Upper lobe of left lung (tissue), 6 donors: ENCODE measurements around the gene KMT2D. TPM values are rescaled to one million over a fixed set of nuclear protein-coding genes. Genes with fewer than 3 reads are reported as not detected.

Experiments used
- ATAC-seq, 2 donors: fragments of 200-7000 bp; cut with Tn5 transposase; one replicate each; pipeline ENCODE4 v1.9.1; 2022; ENCODE audit warnings: mild to moderate bottlenecking in 2 of 2, moderate library complexity in 2 of 2; ENCODE audit not compliant: low FRiP score in 2 of 2
- DNase-seq, 2 donors: peaks; one replicate each; pipeline ENCODE4 v3.0.0-alpha.2; 2019 to 2020
- H3K27ac ChIP-seq, 4 donors: fragments of 200-600 bp; sonication (generic); one replicate each; pipeline ENCODE4 v1.5.1; 2016 to 2019
- H3K27me3 ChIP-seq, 4 donors: fragments of 200-600 bp; sonication (generic); one replicate each; pipeline ENCODE4 v1.5.1; 2017 to 2019
- H3K36me3 ChIP-seq, 4 donors: fragments of 200-600 bp; sonication (generic); one replicate each; pipeline ENCODE4 v1.5.1; 2016 to 2019
- H3K4me1 ChIP-seq, 4 donors: fragments of 200-600 bp; sonication (generic); one replicate each; pipeline ENCODE4 v1.5.1; 2018 to 2019
- H3K4me3 ChIP-seq, 4 donors: fragments of 200-600 bp; sonication (generic); one replicate each; pipeline ENCODE4 v1.5.1; 2017 to 2019; ENCODE audit warnings: mild to moderate bottlenecking in 2 of 4, moderate library complexity in 1 of 4
- H3K9me3 ChIP-seq, 4 donors: fragments of 200-600 bp; sonication (generic); one replicate each; pipeline ENCODE4 v1.5.1; 2018 to 2019
- CTCF ChIP-seq, 6 experiments: fragments of 450-650 bp in 4 of 6; fragments of 200-600 bp in 2 of 6; sonication (generic) in 2 of 6; IDR thresholded peaks; one replicate each; pipeline ENCODE4 v1.5.1; 2016 to 2019; ENCODE audit warnings: antibody characterized with exemption in 6 of 6
- EP300 ChIP-seq, 4 donors: sonication (generic); formaldehyde crosslinking; IDR thresholded peaks; one replicate each; pipeline ENCODE4 v1.5.1; 2017; ENCODE audit warnings: antibody characterized with exemption in 4 of 4, control low read depth in 2 of 4
- POLR2A ChIP-seq, 4 donors: fragments of 450-650 bp; IDR thresholded peaks; one replicate each; pipeline ENCODE4 v1.5.1; 2016 to 2017; ENCODE audit warnings: antibody characterized with exemption in 4 of 4, mild to moderate bottlenecking in 2 of 4
- POLR2AphosphoS5 ChIP-seq, 2 donors: sonication (generic); formaldehyde crosslinking; IDR thresholded peaks; one replicate each; pipeline ENCODE4 v1.5.1; 2017; ENCODE audit warnings: antibody characterized with exemption in 2 of 2
- total RNA-seq, 6 donors: library from RNA; depleted of rRNA in 4 of 6; stranded (reverse); fragments of >200 nt in 4 of 6; gene quantifications; one replicate each; pipeline versions ENCODE4 v1.1.0 to v1.2.1, GENCODE V29; 2016 to 2021
- donor health status: DM: no; HTN: no; CAD: no; lungs with moderate emphysema.
- donor health status: DM: no; HTN: yes; CAD: no; lungs with severe emphysema.

KMT2D gene
- total RNA-seq, 6 donors from 2014 or later = 91.5 to 250 (median 112) TPM

DNA sequence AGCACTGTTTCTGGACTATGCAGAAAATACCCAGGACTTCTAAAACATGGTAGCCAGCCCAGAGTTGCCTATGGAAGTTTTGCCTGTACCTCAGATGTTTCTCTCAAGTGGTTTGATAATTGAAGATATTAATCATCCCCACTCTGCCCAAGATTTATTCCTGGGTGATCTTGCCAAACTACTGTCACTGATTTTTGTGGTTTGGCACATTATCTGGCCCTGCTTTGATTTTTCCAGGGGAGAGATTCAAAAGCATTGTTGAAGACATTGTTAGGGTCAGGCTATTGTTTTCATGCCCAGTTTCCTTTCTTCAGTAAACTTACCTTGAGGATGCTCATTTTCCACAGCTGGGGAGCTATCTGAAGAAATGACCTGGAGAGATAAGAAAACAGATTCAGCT is 47.9 kb downstream of the KMT2D start:
- Histone ChIP-seq H3K27me3 (no peaks in the 10 kb centered on the region), H3K27ac (no peak overlapping the region), H3K36me3 (peaks cover 5 to 46% (median 23%) of the 10 kb centered on the region in 4 donors), H3K4me1 (peaks cover 4 to 13% (median 8%) of the 10 kb centered on the region in 4 donors), H3K4me3 (no peak overlapping the region), H3K9me3 (no peaks in the 10 kb centered on the region)
- DNase-seq (no peak), ATAC-seq (no peak)
- TF ChIP-seq CTCF (IDR thresholded peaks at IDR 0.05) (no peak), POLR2AphosphoS5 (IDR thresholded peaks at IDR 0.05) (no peak), EP300 (IDR thresholded peaks at IDR 0.05) (no peak), POLR2A (IDR thresholded peaks at IDR 0.05) (no peak)

Other genes starting within 250 kb of the KMT2D start
- gene CACNB3, start 242.3 kb downstream of the KMT2D start, total RNA-seq = 10 to 100 TPM in 5 of 6 donors, 1 to 10 TPM in 1; 9.1 to 21.2 (median 14.3) TPM
- 100 to 1,000 TPM in 1 of 6 donors, 10 to 100 TPM in 5; 64.5 to 163 (median 81.8) TPM for gene DDX23, start 208.6 kb downstream of the KMT2D start, total RNA-seq
- gene RND1, start 194.9 kb downstream of the KMT2D start, total RNA-seq = 10 to 100 TPM in 4 of 6 donors, 1 to 10 TPM in 2; 7.2 to 23.0 (median 14.2) TPM
- gene FKBP11, start 135.3 kb downstream of the KMT2D start, total RNA-seq = 10 to 100 TPM in 5 of 6 donors, 1 to 10 TPM in 1; 9.4 to 31.9 (median 19.3) TPM
- gene ARF3, start 103.3 kb downstream of the KMT2D start, total RNA-seq = 100 to 1,000 TPM in 3 of 6 donors, 10 to 100 TPM in 3; 67.4 to 178 (median 99.2) TPM
- gene WNT10B, start 89.1 kb downstream of the KMT2D start, total RNA-seq = 1 to 10 TPM in 1 of 6 donors, under 1 TPM in 2, not detected in 3; 0.69 to 2.2 (median 0.74) TPM
- gene WNT1, start 82.5 kb downstream of the KMT2D start, total RNA-seq = under 1 TPM in 1 of 6 donors, not detected in 5; 0.34 TPM
- under 1 TPM in 4 of 6 donors, not detected in 2; 0.13 to 0.30 (median 0.18) TPM for gene DDN, start 61.4 kb downstream of the KMT2D start, total RNA-seq
- 10 to 100 TPM; 25.1 to 56.5 (median 42.0) TPM for gene PRKAG1, start 42.0 kb downstream of the KMT2D start, total RNA-seq
- 1 to 10 TPM in 2 of 6 donors, under 1 TPM in 2, not detected in 2; 0.97 to 1.4 (median 1.2) TPM for gene RHEBL1, start 9.2 kb upstream of the KMT2D start, total RNA-seq
- 1 to 10 TPM in 2 of 6 donors, under 1 TPM in 3, not detected in 1; 0.39 to 3.1 (median 0.76) TPM for gene DHH, start 34.0 kb upstream of the KMT2D start, total RNA-seq
- gene LMBR1L, start 50.1 kb upstream of the KMT2D start, total RNA-seq = 100 to 1,000 TPM in 1 of 6 donors, 10 to 100 TPM in 5; 20.4 to 108 (median 57.7) TPM
- gene TUBA1B, start 70.6 kb upstream of the KMT2D start, total RNA-seq = 100 to 1,000 TPM in 5 of 6 donors, 10 to 100 TPM in 1; 87.0 to 764 (median 397) TPM
- gene TUBA1A, start 128.3 kb upstream of the KMT2D start, total RNA-seq = 100 to 1,000 TPM in 3 of 6 donors, 10 to 100 TPM in 3; 54.2 to 191 (median 122) TPM
- 100 to 1,000 TPM in 4 of 6 donors, 10 to 100 TPM in 2; 50.3 to 375 (median 108) TPM for gene TUBA1C, start 204.3 kb upstream of the KMT2D start, total RNA-seq
- 1 to 10 TPM in 1 of 6 donors, under 1 TPM in 1, not detected in 4; 0.27 to 1.2 TPM for gene PRPH, start 234.4 kb upstream of the KMT2D start, total RNA-seq